ENCODE data around the gene MIPEP.

Gene MIPEP

DNA sequence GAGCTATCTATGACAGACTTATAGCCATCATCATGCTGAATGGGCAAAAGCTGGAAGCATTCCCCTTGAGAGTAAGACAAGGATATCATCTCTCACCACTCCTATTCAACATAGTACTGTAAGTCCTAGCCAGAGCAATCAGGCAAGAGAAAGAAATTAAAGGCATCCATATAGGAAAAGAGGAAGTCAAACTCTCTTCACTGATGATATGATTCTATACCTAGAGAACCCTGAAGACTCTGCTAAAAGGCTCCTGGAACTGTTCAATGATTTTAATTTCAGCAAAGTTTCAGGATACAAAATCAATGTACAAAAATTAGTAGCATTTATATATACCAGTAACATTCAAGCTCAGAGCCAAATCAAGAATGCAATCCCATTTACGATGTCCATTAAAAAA is 29.8 kb upstream of the MIPEP start:
- DNase-seq (ENCODE audit: insufficient read length, low spot score) (no peak), FAIRE-seq (no peak)
- TF ChIP-seq, protein P1, sequence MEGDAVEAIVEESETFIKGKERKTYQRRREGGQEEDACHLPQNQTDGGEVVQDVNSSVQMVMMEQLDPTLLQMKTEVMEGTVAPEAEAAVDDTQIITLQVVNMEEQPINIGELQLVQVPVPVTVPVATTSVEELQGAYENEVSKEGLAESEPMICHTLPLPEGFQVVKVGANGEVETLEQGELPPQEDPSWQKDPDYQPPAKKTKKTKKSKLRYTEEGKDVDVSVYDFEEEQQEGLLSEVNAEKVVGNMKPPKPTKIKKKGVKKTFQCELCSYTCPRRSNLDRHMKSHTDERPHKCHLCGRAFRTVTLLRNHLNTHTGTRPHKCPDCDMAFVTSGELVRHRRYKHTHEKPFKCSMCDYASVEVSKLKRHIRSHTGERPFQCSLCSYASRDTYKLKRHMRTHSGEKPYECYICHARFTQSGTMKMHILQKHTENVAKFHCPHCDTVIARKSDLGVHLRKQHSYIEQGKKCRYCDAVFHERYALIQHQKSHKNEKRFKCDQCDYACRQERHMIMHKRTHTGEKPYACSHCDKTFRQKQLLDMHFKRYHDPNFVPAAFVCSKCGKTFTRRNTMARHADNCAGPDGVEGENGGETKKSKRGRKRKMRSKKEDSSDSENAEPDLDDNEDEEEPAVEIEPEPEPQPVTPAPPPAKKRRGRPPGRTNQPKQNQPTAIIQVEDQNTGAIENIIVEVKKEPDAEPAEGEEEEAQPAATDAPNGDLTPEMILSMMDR (IDR thresholded peaks at IDR 0.05; ENCODE audit: insufficient read depth, missing control alignments): no peak

DNA sequence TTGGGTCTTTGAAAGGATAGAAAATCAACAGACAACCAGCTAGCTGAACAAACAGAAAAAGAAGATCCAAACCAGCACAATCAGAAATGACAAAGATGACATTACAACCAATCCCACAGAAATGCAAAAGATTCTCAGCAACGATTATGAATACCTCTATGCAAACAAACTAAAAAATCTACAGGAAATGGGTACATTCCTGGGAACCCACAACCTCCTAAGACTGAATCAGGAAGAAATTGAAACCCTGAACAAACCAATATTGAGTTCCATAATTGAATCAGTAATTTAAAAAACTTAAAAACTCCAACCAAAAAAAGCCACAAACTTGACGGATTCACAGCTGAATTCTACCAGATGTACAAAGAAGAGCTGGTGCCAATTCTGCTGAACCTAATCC is 29.0 kb upstream of the MIPEP start:
- DNase-seq (ENCODE audit: insufficient read length, low spot score): no peak
- TF ChIP-seq, protein P1 (IDR thresholded peaks at IDR 0.05; ENCODE audit: insufficient read depth, missing control alignments): no peak
- no peak for FAIRE-seq

DNA sequence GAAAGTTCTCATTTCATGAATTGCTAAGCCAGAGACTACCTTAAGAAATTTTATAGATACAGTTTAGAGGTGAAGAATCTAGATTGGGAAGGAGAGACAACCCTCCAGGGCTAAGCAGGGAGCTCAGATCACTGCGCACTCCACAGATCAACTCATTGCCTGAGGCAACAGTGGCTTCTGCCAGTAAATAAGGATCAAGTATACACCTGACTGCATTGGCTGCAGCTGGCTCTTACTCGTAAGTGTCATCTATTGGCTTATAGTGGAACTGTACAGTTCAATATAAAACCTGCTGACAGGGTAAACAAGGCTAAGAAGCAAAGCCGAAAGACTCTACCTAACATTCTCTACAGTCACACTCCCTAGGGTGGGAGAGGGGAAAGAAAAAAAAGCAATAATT is 26.1 kb upstream of the MIPEP start:
- TF ChIP-seq, protein P1 (IDR thresholded peaks at IDR 0.05; ENCODE audit: insufficient read depth, missing control alignments): no peak
- FAIRE-seq (no peak), DNase-seq (ENCODE audit: insufficient read length, low spot score) (no peak)

DNA sequence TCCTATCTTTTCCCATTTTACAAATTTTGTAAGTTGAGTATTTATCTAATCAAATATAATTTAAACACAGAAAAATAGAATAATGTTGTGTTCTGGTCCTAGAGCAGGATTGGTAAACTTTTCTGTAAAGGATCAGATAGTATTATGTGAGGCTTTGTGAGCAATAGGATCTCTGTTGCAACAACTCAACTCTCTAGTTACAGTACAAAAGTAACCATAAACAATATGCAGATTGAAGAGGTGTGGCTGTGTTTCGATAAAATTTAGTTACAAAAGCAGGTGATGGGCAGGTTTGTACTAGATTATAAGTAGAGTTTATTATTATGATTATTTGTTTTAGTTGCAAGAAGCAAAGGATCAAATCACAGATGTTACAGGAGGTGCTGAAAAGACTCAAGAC is 23.3 kb upstream of the MIPEP start:
- TF ChIP-seq, protein P1 (IDR thresholded peaks at IDR 0.05; ENCODE audit: insufficient read depth, missing control alignments): no peak
- FAIRE-seq: no peak
- no peak for DNase-seq (ENCODE audit: insufficient read length, low spot score)

DNA sequence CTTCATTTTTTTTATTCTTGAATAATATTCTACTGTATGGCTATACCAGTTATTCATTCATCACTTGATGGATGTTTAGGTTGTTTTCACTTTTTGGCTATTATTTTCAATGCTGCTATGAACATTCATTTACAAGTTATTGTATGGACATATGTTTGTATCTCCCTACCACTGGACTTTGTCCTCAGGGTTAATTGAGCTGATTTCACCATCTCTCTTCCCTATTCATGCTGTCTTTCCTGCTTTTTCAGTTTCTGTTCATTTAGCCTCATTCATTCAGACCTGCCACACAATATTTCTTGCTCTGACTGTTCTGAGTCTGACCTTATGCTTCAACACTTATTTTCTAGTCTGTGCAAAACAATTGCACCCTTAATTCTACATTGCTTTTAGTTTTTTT is 20.4 kb upstream of the MIPEP start:
- DNase-seq (ENCODE audit: insufficient read length, low spot score) (no peak), FAIRE-seq (no peak)
- TF ChIP-seq, protein P1 (IDR thresholded peaks at IDR 0.05; ENCODE audit: insufficient read depth, missing control alignments): no peak

DNA sequence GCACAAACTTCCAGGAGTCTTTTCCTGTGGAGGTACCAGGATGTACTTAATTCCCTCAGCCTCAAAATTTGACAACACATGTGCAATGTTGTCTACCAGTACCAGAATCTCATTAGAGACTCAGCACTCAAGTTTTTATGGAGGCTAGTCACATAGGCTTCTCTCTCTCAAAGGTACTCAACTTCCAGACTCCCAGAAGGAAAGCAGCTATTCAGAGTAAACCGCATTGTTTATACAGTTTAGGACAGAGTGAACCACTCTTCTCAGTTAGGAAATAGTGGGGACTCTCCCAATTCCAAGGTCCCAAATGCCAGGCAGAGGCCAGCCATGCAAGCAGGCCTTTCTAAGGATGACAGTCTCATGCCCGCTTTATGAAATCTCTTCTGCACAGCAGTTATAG is 16.6 kb upstream of the MIPEP start:
- TF ChIP-seq, protein P1 (IDR thresholded peaks at IDR 0.05; ENCODE audit: insufficient read depth, missing control alignments): no peak
- FAIRE-seq (no peak), DNase-seq (ENCODE audit: insufficient read length, low spot score) (no peak)

DNA sequence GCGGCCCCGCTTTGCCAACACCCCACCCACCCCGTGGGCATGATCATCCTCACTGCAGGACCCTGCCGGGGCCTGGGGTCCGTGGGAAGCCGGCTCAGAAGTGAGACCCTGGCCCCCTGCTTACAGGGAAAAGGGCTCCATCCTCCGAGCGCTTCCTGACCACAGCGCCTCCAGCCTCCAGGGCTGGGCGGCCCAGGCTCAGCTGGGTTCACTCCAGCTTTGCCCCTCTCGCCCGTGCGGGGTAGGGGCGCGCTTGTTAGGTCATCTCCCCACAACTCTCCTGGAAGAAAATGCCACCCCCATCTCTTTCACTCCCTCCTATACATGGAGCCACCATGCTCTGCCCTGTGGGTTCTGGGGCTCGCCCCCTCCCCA is 14.7 kb upstream of the MIPEP start:
- no peak for DNase-seq (ENCODE audit: insufficient read length, low spot score)
- TF ChIP-seq, protein P1 (IDR thresholded peaks at IDR 0.05; ENCODE audit: insufficient read depth, missing control alignments): no peak
- no peak for FAIRE-seq
